SK-N-SH treated with all-trans-retinoic acid at 6 μM for 48 hours (cell line): ENCODE measurements around the gene PSAP.

ENCODE experiments used
- ATAC-seq: fragments of 200-7000 bp; cut with Tn5 transposase; 3 replicates; pipeline ENCODE4 v1.9.1; 2020; ENCODE audit warnings: mild to moderate bottlenecking, moderate library complexity
- ARNTL ChIP-seq: fragments of 450-650 bp; formaldehyde crosslinking; IDR thresholded peaks from 2 replicates; pipeline ENCODE4 v1.5.0; 2020; ENCODE audit warnings: low read depth, mild to moderate bottlenecking, moderate library complexity, borderline replicate concordance
- BACH2 ChIP-seq: fragments of 250-450 bp; sonication (Bioruptor Pico); IDR thresholded peaks from 2 replicates; pipeline ENCODE4 v1.9.0; 2021; ENCODE audit warnings: mild to moderate bottlenecking, borderline replicate concordance
- CSDC2 ChIP-seq: fragments of 250-450 bp; sonication (Bioruptor Pico); IDR thresholded peaks from 2 replicates; pipeline ENCODE4 v1.5.0; 2020; ENCODE audit warnings: mild to moderate bottlenecking, moderate library complexity
- CSRNP3 ChIP-seq: fragments of 250-450 bp; sonication (Bioruptor Pico); IDR thresholded peaks from 2 replicates; pipeline ENCODE4 v1.5.1; 2021; ENCODE audit warnings: mild to moderate bottlenecking, moderate library complexity
- GLIS3 ChIP-seq: fragments of 250-450 bp; sonication (Bioruptor Pico); IDR thresholded peaks from 2 replicates; pipeline ENCODE4 v1.5.0; 2020; ENCODE audit warnings: mild to moderate bottlenecking, moderate library complexity
- OSR1 ChIP-seq: fragments of 250-450 bp; sonication (Bioruptor Pico); IDR thresholded peaks from 2 replicates; pipeline ENCODE4 v1.8.0; 2022; ENCODE audit warnings: moderate library complexity, mild to moderate bottlenecking, inconsistent platforms
- POU6F1 ChIP-seq: fragments of 250-450 bp; sonication (Bioruptor Pico); IDR thresholded peaks from 2 replicates; pipeline ENCODE4 v1.8.0; 2021; ENCODE audit warnings: low read depth, mild to moderate bottlenecking, moderate library complexity, borderline replicate concordance
- PPARA ChIP-seq: fragments of 250-450 bp; sonication (Bioruptor Pico); IDR thresholded peaks from 2 replicates; pipeline ENCODE4 v1.5.0; 2020; ENCODE audit warnings: mild to moderate bottlenecking, borderline replicate concordance
- RARB ChIP-seq: fragments of 250-450 bp; sonication (Bioruptor Pico); IDR thresholded peaks from 2 replicates; pipeline ENCODE4 v1.8.0; 2021; ENCODE audit warnings: mild to moderate bottlenecking, moderate library complexity
- SNAI2 ChIP-seq: fragments of 250-450 bp; sonication (Bioruptor Pico); IDR thresholded peaks from 2 replicates; pipeline ENCODE4 v1.5.0; 2020; ENCODE audit warnings: mild to moderate bottlenecking, moderate library complexity
- TCF4 ChIP-seq: fragments of 250-450 bp; sonication (Bioruptor Pico); IDR thresholded peaks from 2 replicates; pipeline ENCODE4 v1.8.0; 2021; ENCODE audit warnings: mild to moderate bottlenecking, moderate library complexity, borderline replicate concordance
- ZC3H10 ChIP-seq: fragments of 250-450 bp; sonication (Bioruptor Pico); IDR thresholded peaks from 2 replicates; pipeline ENCODE4 v1.5.1; 2021; ENCODE audit warnings: mild to moderate bottlenecking, moderate library complexity
- ZFP30 ChIP-seq: fragments of 450-650 bp; formaldehyde crosslinking; IDR thresholded peaks from 2 replicates; pipeline ENCODE4 v1.5.0; 2022; ENCODE audit warnings: mild to moderate bottlenecking, moderate library complexity
- ZNF565 ChIP-seq: fragments of 450-650 bp; formaldehyde crosslinking; conservative IDR thresholded peaks from 2 replicates; pipeline ENCODE4 v1.5.0; 2020; ENCODE audit warnings: low read depth, mild to moderate bottlenecking, moderate library complexity
- ZNF70 ChIP-seq: fragments of 450-650 bp; formaldehyde crosslinking; IDR thresholded peaks from 2 replicates; pipeline ENCODE4 v1.5.0; 2020; ENCODE audit warnings: mild to moderate bottlenecking, moderate library complexity
- ZNF8 ChIP-seq: fragments of 450-650 bp; formaldehyde crosslinking; IDR thresholded peaks from 2 replicates; pipeline ENCODE4 v1.5.0; 2020; ENCODE audit warnings: mild to moderate bottlenecking, moderate library complexity
- TF ChIP-seq, protein P1 (sequence below): fragments of 250-450 bp; sonication (Bioruptor Pico); IDR thresholded peaks from 2 replicates; pipeline ENCODE4 v1.8.0; 2020; ENCODE audit warnings: mild to moderate bottlenecking, moderate library complexity, borderline replicate concordance
- TF ChIP-seq, protein P2 (sequence below): fragments of 250-450 bp; sonication (Bioruptor Pico); IDR thresholded peaks from 2 replicates; pipeline ENCODE4 v1.5.1; 2020; ENCODE audit warnings: low read depth, mild to moderate bottlenecking, moderate library complexity

PSAP gene

DNA sequence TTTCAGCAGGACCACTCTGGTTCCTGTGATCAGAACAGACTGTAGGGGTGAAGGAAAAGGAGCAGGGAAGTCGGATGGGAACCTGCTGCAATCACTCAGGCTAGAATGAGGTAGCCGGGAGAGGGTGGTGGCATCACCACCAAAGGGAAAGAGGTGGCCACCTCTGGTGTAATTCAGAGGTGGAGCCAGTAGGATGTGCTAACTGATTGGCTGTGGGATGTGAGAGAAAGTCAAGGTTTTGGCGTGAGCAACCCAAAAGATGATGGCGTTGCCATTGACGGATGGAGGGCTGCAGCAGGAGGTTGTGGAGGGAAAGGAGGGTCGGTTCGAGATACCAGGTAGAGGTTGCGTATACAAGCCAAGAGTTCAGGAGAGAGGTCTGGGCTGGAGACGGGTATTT, 70.3 kb downstream of the PSAP start:
- TF ChIP-seq ZNF8 (CRISPR knock-in tag) (no peak), TCF4 (CRISPR knock-in tag) (no peak), ZNF70 (CRISPR knock-in tag) (no peak), ZNF565 (CRISPR knock-in tag) (no peak), OSR1 (CRISPR knock-in tag) (no peak), PPARA (CRISPR knock-in tag) (no peak), ARNTL (CRISPR knock-in tag) (no peak), CSRNP3 (CRISPR knock-in tag) (no peak), RARB (CRISPR knock-in tag) (no peak), ZC3H10 (CRISPR knock-in tag) (no peak), BACH2 (CRISPR knock-in tag) (no peak), SNAI2 (no peak), ZFP30 (CRISPR knock-in tag) (no peak), POU6F1 (CRISPR knock-in tag) (no peak)
- TF ChIP-seq, protein P1, sequence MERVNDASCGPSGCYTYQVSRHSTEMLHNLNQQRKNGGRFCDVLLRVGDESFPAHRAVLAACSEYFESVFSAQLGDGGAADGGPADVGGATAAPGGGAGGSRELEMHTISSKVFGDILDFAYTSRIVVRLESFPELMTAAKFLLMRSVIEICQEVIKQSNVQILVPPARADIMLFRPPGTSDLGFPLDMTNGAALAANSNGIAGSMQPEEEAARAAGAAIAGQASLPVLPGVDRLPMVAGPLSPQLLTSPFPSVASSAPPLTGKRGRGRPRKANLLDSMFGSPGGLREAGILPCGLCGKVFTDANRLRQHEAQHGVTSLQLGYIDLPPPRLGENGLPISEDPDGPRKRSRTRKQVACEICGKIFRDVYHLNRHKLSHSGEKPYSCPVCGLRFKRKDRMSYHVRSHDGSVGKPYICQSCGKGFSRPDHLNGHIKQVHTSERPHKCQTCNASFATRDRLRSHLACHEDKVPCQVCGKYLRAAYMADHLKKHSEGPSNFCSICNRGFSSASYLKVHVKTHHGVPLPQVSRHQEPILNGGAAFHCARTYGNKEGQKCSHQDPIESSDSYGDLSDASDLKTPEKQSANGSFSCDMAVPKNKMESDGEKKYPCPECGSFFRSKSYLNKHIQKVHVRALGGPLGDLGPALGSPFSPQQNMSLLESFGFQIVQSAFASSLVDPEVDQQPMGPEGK (CRISPR knock-in tag) = no peak
- TF ChIP-seq, protein P2, sequence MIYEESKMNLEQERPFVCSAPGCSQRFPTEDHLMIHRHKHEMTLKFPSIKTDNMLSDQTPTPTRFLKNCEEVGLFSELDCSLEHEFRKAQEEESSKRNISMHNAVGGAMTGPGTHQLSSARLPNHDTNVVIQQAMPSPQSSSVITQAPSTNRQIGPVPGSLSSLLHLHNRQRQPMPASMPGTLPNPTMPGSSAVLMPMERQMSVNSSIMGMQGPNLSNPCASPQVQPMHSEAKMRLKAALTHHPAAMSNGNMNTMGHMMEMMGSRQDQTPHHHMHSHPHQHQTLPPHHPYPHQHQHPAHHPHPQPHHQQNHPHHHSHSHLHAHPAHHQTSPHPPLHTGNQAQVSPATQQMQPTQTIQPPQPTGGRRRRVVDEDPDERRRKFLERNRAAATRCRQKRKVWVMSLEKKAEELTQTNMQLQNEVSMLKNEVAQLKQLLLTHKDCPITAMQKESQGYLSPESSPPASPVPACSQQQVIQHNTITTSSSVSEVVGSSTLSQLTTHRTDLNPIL (CRISPR knock-in tag) = no peak

DNA sequence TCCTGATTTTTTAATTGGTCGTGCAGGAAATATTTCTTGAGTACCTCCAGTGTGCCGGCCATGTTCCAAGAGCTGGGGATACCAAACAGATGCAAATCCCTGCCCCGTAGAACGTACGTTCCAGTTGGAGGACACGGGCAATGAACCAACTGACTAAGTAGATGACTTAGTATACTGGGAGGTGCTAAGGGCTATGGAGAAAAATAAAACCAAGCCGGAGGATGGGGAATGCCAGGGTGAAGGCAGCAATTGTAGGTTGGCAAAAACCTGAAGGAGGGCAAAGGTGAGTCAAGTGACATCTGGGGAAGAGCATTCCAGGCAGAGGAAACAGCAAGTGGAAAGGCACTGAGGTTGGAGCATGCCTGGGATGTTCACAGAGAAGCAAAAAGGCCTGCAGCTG, 70.9 kb downstream of the PSAP start:
- no peak for ATAC-seq
- TF ChIP-seq ZNF70 (CRISPR knock-in tag) (no peak), BACH2 (CRISPR knock-in tag) (no peak), ZNF565 (CRISPR knock-in tag) (no peak)

More for the DNA sequence above, 70.3 kb downstream of the PSAP start:
- no peak for ATAC-seq

GRCh38 chr10:71779641-71780040, 71.4 kb downstream of the PSAP start:
- TF ChIP-seq OSR1 (CRISPR knock-in tag) = no peak
- TF ChIP-seq CSRNP3 (CRISPR knock-in tag) = no peak
- no peak for TF ChIP-seq ZNF70 (CRISPR knock-in tag)
- no peak for TF ChIP-seq GLIS3 (CRISPR knock-in tag)
- TF ChIP-seq, protein P1 (CRISPR knock-in tag) = no peak
- no peak for TF ChIP-seq CSDC2
- ATAC-seq = no peak
